GM13977 (cell line): ENCODE data around the gene COL6A3.

ENCODE experiments used
- DNase-seq: peaks from one replicate; pipeline ENCODE4 v3.0.0; 2012; ENCODE audit warnings: low spot score
- CTCF ChIP-seq: IDR thresholded peaks from 2 replicates; pipeline ENCODE4 v1.5.1; 2012; ENCODE audit warnings: mild to moderate bottlenecking, control low read depth; ENCODE audit not compliant: insufficient read depth; ENCODE audit errors: extremely low read depth, missing control alignments
- in situ Hi-C: fragments of 300-500 bp; cut with MboI; formaldehyde crosslinking; loops from one replicate; pipeline ENCODE4 v1.12.0; 2022; ENCODE audit warnings: low sequenced_read_pairs, low pct_unique_long_range_greater_than_20kb, mixed read lengths, inconsistent platforms; ENCODE audit not compliant: unreplicated experiment

The COL6A3 gene

GRCh38 chr2:237365671-237366070 is 48.3 kb downstream of the COL6A3 start:
- no peak for DNase-seq
- in situ Hi-C loops = no loop called here
- TF ChIP-seq CTCF = no peak

GRCh38 chr2:237364655-237365054 is 49.3 kb downstream of the COL6A3 start:
- no peak for TF ChIP-seq CTCF
- in situ Hi-C loops = no loop called here

GRCh38 chr2:237361194-237362004 is 52.6 kb downstream of the COL6A3 start:
- no peak for TF ChIP-seq CTCF
- in situ Hi-C loops = no loop called here
- DNase-seq = no peak

More at GRCh38 chr2:237364655-237365054, 49.3 kb downstream of the COL6A3 start:
- no peak for DNase-seq

- in situ Hi-C loops = no loop called here
- TF ChIP-seq CTCF = no peak
- no peak for DNase-seq
Measured at GRCh38 chr2:237359894-237360780, 53.8 kb downstream of the COL6A3 start.

- no peak for DNase-seq
Measured at GRCh38 chr2:237359518-237359840, 54.5 kb downstream of the COL6A3 start.

More at GRCh38 chr2:237359518-237359840, 54.5 kb downstream of the COL6A3 start:
- in situ Hi-C loops = no loop called here
- TF ChIP-seq CTCF = no peak
